Motor neuron (in vitro differentiated cells): ENCODE results near the gene ITIH3. TPM values are rescaled to one million over a fixed set of nuclear protein-coding genes. Genes with fewer than 3 reads are reported as not detected.

Source experiments
- ATAC-seq, 8 experiments: fragments of 200-7000 bp; cut with Tn5 transposase; replicated peaks in 6 of 8; 2 replicates each; pipeline ENCODE4 v1.8.0; 2021; ENCODE audit warnings: mild to moderate bottlenecking in 8 of 8, moderate library complexity in 8 of 8
- H3K27ac ChIP-seq, 2 donors: fragments of 250-450 bp; sonication (Bioruptor Pico); 2 replicates each; pipeline ENCODE4 v1.9.0; 2021; ENCODE audit warnings: antibody characterized with exemption in 2 of 2, mild to moderate bottlenecking in 2 of 2, moderate library complexity in 1 of 2
- H3K4me1 ChIP-seq, 2 donors: fragments of 250-450 bp; sonication (Bioruptor Pico); replicated peaks in 1 of 2; 2 replicates each; pipeline ENCODE4 v1.6.1; 2021; ENCODE audit warnings: antibody characterized with exemption in 2 of 2, mild to moderate bottlenecking in 2 of 2, moderate library complexity in 1 of 2
- H3K4me3 ChIP-seq, 5 donors: fragments of 250-450 bp; sonication (Bioruptor Pico); 2 replicates each; pipeline ENCODE4 v1.9.0; 2021; ENCODE audit warnings: antibody characterized with exemption in 5 of 5, mild to moderate bottlenecking in 5 of 5, moderate library complexity in 4 of 5
- WGBS, 10 experiments: fragments of 450-650 bp; shearing (Covaris generic); methylation state at CpG; one replicate each; pipeline ENCODE4 v1.0.0; 2022; 5-methylcytosine and 5-hydroxymethylcytosine counted together
- in situ Hi-C, 9 experiments: fragments of 400-800 bp; cut with MboI; loops; one replicate each; pipeline ENCODE4 v1.15.0; 2021; ENCODE audit warnings: low sequenced_read_pairs in 9 of 9, low pct_unique_long_range_greater_than_20kb in 2 of 9; ENCODE audit not compliant: unreplicated experiment in 9 of 9
- total RNA-seq, 8 experiments: library from RNA; unstranded; fragments of 300-600 nt; gene quantifications; 2 replicates each; pipeline versions ENCODE4 v1.2.3 to v1.2.4, GENCODE V29; 2022

The ITIH3 gene
- total RNA-seq, 8 experiments from 2014 or later = 0.22 to 3.3 (median 0.55) TPM

DNA sequence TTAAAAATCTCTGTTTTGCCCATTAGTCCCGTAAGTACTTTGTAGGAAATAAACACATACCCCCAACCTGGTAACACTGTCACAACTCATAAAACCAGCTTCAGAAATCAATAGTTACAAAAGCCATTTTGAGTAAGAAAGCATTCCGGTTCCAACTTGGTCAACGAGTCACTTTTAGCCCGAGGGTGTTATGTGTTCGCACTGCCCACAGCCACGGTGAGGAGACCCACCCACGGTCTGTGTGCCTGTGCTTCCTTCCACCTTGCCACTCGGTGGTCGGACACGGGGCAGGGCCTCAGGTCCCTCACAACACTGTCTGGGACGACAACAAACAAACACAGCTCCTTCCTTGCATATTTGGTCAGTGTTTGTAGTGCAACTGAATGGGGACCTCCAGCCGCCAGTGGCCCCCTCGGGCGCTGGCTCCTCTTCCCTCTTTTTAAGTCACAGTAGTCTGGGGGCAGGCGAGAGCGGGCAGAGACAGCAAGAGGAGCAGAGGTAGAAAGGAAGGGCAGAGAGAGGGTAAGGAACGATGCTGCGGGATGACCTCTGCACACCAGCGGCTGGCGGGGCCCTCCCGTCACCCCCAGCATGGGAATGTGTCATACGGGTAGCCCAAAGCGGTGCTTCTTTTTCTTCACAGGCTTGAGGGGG, 45.4 kb downstream of the ITIH3 start:
- no peak for ATAC-seq
- H3K27ac ChIP-seq = no peak overlapping the region
- in situ Hi-C loops = no loop called here
- WGBS, 10 experiments = 79 to 100% (median 89%) methylated on average over 1 to 20 of the region's 23 CpGs; no CpG with 5 or more reads in 2 of the 10 experiments
- H3K4me1 ChIP-seq = peaks cover 8 to 36% of the 10 kb centered on the region in 2 donors
- H3K4me3 ChIP-seq = no peak overlapping the region

DNA sequence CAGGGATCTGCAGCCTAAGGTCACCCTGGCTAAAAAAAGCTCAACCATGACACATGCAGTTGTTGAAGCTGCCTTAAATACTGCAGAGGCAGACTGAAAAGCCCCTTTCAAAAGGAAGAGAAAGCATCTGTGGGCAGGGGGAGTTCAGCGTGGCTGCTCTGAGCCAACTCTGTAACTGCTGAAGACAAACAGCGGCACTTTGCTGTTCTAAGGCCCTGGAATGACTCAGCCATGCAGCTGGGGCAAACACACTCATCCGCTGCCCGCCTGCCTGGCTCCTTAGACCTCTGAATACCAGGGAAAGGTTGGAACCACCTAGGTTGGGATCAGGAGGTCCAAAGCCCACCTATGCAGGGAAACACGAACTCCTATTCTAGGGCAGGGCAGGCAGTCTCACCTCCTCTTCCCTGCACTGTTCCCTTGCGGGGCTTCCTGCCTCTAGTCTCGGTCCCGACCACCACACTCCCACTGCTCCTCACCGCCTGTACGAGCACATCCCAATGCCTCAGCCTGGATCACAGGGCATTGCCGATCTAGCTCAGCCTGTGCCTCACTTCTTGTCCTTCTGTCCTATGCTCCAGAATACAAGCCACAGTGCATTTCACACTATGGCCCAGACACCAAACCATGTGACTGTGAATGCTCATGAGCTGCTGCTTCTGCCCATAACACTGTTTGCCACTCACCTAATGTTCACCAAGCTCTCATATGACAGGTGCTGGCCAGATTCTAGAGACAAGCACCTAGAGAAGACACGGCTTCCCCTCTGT, 46.8 kb downstream of the ITIH3 start:
- in situ Hi-C loops = no loop called here
- Histone ChIP-seq H3K4me1 (peaks cover 4 to 31% of the 10 kb centered on the region in 2 donors), H3K27ac (no peak overlapping the region), H3K4me3 (no peak overlapping the region)
- WGBS, 10 experiments = 60 to 100% (median 96%) methylated on average over 1 to 8 of the region's 12 CpGs; no CpG with 5 or more reads in 3 of the 10 experiments
- no peak for ATAC-seq

DNA sequence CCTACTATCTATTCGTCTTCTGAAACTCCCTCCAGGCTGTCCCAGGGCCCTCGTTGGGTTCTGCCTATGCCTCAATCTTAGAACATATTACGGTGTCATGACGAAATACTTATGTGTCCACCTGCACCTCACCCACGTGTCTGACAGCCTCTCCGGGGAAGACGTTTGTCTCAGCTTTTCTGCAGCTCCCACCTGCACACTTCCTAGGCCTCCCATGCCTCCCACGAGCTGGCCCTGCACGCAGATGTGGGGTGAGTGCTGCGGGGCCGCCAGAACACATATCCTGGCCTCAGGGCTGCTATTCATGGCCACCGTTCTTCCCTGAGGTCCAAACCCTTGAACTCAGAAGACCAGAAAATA, 47.4 kb downstream of the ITIH3 start:
- Histone ChIP-seq H3K4me1 (peaks cover 4 to 31% of the 10 kb centered on the region in 2 donors), H3K27ac (no peak overlapping the region), H3K4me3 (no peak overlapping the region)
- in situ Hi-C loops = no loop called here
- ATAC-seq = no peak
- 0 to 100% (median 79%) methylated on average over 1 to 8 of the region's 12 CpGs; no CpG with 5 or more reads in 5 of the 10 experiments for WGBS, 10 experiments

DNA sequence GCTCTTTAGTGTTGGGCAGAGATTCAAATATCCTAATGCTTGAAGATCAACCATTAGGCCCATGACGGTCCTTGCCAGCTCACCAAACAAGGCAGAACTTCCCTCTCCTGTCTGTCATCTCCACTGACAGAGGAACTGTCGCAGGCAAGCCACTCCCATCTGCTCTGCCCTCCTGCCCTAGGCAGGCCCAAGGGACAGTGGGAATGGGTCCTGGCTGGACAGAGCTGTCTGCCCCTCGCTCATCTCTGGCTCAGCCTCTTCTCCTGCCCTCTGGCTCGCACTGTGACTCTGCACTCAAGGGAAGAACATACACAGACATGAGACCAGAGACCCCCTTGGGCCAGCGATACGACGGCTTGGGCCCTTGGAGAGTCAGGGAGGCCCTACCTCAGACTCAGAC, 47.8 kb downstream of the ITIH3 start:
- in situ Hi-C loops = no loop called here
- ATAC-seq = no peak
- WGBS, 10 experiments = 65 to 100% (median 83%) methylated on average over 1 to 6 of the region's 7 CpGs; no CpG with 5 or more reads in 3 of the 10 experiments
- Histone ChIP-seq H3K4me1 (peaks cover 4 to 31% of the 10 kb centered on the region in 2 donors), H3K4me3 (no peak overlapping the region), H3K27ac (no peak overlapping the region)

DNA sequence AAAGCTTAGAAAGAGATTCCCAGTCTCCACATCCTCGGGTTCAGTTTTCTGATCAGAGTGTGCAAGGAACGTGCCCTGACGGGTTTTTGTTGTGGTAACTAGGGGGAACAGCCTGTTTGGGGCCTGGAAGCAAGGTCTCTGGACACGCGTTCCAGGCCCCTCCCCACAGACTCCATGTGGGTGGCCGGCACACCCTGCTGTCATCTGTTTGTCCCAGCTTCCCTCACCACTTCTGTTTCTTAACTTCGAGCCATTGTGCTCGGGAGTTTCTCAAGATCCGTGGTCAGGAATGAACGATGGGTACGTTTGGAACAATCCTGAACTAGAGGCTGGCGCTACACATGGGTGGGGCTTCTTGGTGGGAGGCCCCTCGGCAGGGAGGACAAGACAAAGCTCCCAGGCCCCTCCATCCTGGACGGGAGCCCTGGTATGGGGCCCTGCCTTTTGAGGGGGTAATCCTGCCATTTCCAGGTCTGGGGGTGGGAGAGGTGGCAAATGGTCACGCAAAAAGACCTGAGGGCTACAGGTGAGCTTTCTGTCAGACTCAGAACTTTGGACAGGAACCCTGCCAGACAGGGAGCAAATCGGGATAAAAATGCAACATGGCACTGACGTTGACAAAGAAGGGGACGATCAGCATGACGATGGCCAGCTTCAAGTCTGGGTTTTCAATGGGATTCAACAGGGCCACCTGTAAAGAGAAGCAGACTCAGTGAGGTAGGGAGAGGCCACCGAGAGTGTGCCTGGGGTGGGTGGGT, 48.7 kb downstream of the ITIH3 start:
- in situ Hi-C loops = no loop called here
- ATAC-seq = peak in 7 of 8 experiments; percentile 21 to 60 (median 53)
- Histone ChIP-seq H3K4me3 (no peak overlapping the region), H3K27ac (no peak overlapping the region), H3K4me1 (peaks cover 4 to 31% of the 10 kb centered on the region in 2 donors)
- WGBS, 10 experiments = 26 to 90% (median 58%) methylated on average over 2 to 11 of the region's 20 CpGs; no CpG with 5 or more reads in 3 of the 10 experiments

DNA sequence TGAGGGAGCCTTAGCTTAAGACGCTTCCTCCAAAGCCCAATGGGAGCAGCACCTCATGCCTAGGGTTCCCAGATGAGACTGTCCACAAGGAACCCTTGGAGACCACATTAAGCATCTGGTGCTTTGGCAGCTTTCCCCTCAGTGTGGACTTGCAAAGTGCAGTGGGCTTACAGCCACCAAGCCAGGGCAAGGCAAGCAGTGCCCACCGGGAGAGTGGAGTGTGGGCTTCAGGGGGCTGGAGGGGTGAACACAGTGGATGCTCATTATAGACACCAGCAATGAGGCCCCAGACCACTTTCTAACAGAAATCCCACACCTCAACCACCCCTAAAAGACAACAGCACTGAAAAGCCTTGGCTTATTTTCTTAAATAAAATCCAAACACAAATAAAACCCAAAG, 49.3 kb downstream of the ITIH3 start:
- peaks cover 4 to 31% of the 10 kb centered on the region in 2 donors for H3K4me1 ChIP-seq
- ATAC-seq = no peak
- WGBS, 10 experiments = 0 to 100% (median 94%) methylated on average over 1 to 2 of the region's 2 CpGs; no CpG with 5 or more reads in 4 of the 10 experiments
- H3K27ac ChIP-seq = no peak overlapping the region
- in situ Hi-C loops = no loop called here
- H3K4me3 ChIP-seq = no peak overlapping the region

DNA sequence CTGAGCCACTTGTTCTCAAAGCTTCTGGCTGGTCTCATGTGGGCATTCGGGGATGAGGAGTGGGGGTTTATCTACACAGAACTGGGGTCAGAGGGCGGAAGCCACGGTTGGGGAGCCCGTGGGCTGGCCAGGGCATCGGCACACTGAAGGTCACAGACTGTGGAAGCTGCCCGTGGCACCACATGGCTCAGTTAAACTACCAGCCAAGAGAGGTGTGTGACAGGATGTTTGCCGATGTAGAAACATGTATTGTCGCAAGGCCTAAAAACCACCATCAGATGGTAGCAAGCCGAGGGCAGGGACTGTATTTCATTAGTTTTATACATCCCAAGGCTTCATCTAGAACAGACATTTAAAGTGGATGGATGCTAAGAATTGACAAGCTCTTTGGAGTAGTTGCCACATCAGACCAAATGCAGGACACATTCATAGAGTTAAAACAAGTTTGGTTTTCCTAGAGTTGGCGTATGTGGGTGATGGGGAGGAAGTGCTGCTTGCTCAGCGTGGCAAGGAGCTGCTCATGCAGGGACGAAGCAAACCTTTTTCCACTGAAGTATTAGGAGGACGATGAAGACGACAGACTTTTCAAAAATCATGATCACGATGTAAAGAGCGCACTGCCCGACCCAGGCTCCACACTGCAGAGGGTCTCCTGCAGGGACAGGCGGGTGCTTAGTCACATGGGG, 49.8 kb downstream of the ITIH3 start:
- H3K4me3 ChIP-seq = no peak overlapping the region
- H3K27ac ChIP-seq = no peak overlapping the region
- in situ Hi-C loops = no loop called here
- H3K4me1 ChIP-seq = peaks cover 4 to 31% of the 10 kb centered on the region in 2 donors
- WGBS, 10 experiments = 74 to 100% (median 88%) methylated on average over 1 to 10 of the region's 18 CpGs; no CpG with 5 or more reads in 2 of the 10 experiments
- no peak for ATAC-seq

DNA sequence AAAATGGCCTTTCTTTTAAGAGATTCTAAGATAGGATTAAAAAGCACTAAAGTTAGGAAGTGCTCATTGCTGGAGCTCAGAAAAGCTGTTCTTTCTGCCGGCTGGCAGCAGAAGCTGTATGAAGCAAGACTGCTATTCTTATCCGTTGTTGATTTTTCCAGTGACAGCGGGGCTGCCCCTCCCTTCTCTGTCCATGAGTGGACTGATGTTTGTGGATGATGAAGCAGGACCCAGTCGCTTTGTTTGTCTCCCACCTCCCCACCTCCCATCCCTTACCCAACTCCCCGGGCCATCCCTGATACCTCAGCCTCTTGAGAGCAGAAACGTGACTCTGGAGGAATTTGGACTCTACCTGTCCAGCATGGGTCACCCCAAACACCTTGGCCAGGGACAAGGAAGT, 50.6 kb downstream of the ITIH3 start:
- WGBS, 10 experiments = 33 to 54% (median 40%) methylated on average over 1 to 6 of the region's 6 CpGs; no CpG with 5 or more reads in 5 of the 10 experiments
- Histone ChIP-seq H3K4me3 (no peak overlapping the region), H3K27ac (no peak overlapping the region), H3K4me1 (peaks cover 4 to 31% of the 10 kb centered on the region in 2 donors)
- ATAC-seq = peak in 7 of 8 experiments; percentile 28 to 69 (median 50)
- in situ Hi-C loops = no loop called here

DNA sequence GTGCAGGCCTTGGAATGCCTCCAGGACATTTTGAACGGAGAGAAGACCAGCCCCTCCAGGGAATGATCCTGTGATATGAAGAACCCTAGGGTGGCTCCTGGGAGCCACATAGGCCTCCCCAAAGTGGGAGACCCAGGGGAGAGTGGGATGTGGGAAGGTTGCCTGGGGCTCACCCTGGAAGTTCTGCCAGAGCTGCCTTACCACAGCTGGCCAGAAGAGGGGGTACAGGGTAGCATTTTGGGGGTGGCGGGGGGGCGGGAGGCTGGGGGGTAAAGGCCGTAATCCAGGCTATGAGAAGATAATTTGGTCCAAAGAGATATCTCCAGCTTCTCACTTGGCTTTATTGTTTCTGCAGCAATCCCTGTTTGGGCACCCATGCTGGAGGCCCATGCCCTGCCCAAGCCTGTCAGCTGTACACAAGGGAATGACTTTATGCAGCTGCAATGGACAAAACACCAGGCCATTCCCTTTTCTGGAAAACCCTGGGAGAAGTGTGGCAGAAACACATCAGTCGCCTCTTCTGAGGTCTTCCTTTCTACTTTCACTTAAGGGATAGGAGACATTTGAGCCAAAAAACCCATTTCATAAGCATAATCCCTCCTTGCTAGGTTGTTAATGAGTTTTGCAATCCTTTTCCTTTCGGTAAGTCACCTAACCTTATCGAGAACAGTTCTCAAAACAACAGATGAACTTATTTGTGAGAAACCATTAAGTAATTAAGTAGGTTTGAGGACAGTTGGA, 51.3 kb downstream of the ITIH3 start:
- WGBS, 10 experiments = 74 to 100% (median 90%) methylated on average over 1 to 3 of the region's 7 CpGs; no CpG with 5 or more reads in 4 of the 10 experiments
- peaks cover 4 to 31% of the 10 kb centered on the region in 2 donors for H3K4me1 ChIP-seq
- no peak overlapping the region for H3K27ac ChIP-seq
- peak in 3 of 8 experiments; percentile 24 to 53 (median 26) for ATAC-seq
- no peak overlapping the region for H3K4me3 ChIP-seq
- in situ Hi-C loops = no loop called here

DNA sequence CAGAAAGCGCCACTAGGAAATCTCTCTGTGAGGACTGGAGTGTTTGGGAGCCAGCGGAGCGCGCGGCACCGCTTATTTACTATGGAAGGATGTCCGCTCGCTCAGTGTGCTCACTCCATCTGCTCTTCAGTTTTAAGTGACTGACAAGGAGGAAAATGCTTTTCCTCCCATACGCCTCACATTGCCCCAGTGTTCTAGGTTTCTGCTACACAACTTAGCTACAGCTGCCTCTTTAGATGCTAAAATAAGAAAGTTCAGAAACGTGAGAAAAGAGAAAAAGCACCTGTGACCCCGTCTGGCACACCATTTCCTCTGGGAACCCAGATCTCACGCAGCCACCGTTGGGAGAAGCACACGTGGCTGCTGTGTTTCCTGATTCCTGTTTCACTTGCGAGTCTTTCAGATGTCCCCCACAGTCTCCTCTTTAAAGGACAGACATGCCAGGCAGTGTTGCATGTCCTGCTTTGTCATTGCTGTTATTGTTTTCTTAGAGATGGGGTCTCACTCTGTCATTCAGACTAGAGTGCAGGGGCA, 51.9 kb downstream of the ITIH3 start:
- Histone ChIP-seq H3K4me3 (no peak overlapping the region), H3K4me1 (peaks cover 4 to 31% of the 10 kb centered on the region in 2 donors), H3K27ac (no peak overlapping the region)
- peak in 2 of 8 experiments; percentile 32 to 36 for ATAC-seq
- in situ Hi-C loops = no loop called here
- WGBS, 10 experiments = 63 to 100% (median 84%) methylated on average over 1 to 14 of the region's 15 CpGs; no CpG with 5 or more reads in 2 of the 10 experiments

DNA sequence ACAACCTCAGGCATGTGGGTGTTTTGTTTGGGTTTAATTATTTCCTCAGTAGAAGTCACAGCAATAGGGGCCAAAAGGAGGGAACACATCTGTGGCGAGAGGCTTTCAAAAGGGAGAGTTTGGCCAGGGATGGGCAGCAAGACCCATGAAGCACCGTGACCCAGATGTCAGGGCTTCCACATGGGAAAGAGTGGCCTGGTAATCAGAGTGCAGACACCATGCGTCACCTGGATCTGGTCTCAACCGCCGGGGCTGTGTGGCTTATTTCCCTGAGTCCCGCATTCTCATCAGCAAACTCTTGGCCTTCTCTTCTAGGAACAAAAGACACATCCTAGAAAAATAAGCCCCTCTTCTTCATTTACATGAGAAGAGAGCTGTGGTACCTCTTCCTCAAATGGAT, 52.6 kb downstream of the ITIH3 start:
- H3K27ac ChIP-seq = no peak overlapping the region
- H3K4me3 ChIP-seq = no peak overlapping the region
- H3K4me1 ChIP-seq = peaks cover 4 to 29% of the 10 kb centered on the region in 2 donors
- in situ Hi-C loops = no loop called here
- ATAC-seq = no peak
- 88 to 100% (median 100%) methylated on average over 1 to 5 of the region's 6 CpGs; no CpG with 5 or more reads in 5 of the 10 experiments for WGBS, 10 experiments

DNA sequence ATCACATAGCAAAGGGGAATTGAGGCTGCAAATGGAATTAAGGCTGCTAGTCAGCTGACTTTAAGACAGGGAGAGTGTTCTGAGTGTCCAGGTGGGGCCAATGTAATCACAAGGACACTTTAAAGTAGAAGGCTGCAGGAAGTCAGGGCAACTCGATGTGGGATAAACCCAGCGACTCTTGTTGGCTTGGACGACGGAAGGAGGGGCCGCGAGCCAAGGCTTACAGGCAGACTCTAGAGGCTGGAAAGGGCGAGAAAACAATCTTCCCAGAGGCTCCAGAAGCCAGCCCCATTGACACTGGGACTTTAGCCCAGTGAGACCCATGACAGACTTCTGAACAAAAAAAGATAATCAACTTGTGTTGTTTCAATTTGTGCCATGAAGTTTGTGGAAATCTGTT, 53.1 kb downstream of the ITIH3 start:
- in situ Hi-C loops = no loop called here
- no peak overlapping the region for H3K27ac ChIP-seq
- no peak overlapping the region for H3K4me3 ChIP-seq
- ATAC-seq = no peak
- H3K4me1 ChIP-seq = peaks cover under 1 to 24% of the 10 kb centered on the region in 2 donors
- 73 to 100% (median 93%) methylated on average over 3 to 5 of the region's 7 CpGs; no CpG with 5 or more reads in 4 of the 10 experiments for WGBS, 10 experiments
